Eye (tissue), 1 donor: ENCODE data around the gene OGT.
A peak's percentile ranks its signal among the peaks of the same experiment; 100 is the strongest.
"Not testable (repeated sequence)": the region's sequence is repeated elsewhere in the genome, so short reads cannot be mapped to it uniquely, and the experiment has no call there.

Source experiments
- DNase-seq: peaks from one replicate; pipeline ENCODE4 v3.0.0-alpha.2; 2015

OGT gene

GRCh38 chrX:71599965-71600364 is 67.1 kb downstream of the OGT start:
- DNase-seq: no peak

GRCh38 chrX:71603618-71604017 is 70.7 kb downstream of the OGT start:
- DNase-seq: no peak

GRCh38 chrX:71604141-71604540 is 71.2 kb downstream of the OGT start:
- DNase-seq: no peak

GRCh38 chrX:71604796-71605568 is 72.1 kb downstream of the OGT start:
- DNase-seq: no peak

GRCh38 chrX:71606536-71607216 is 73.8 kb downstream of the OGT start:
- no peak for DNase-seq

DNA sequence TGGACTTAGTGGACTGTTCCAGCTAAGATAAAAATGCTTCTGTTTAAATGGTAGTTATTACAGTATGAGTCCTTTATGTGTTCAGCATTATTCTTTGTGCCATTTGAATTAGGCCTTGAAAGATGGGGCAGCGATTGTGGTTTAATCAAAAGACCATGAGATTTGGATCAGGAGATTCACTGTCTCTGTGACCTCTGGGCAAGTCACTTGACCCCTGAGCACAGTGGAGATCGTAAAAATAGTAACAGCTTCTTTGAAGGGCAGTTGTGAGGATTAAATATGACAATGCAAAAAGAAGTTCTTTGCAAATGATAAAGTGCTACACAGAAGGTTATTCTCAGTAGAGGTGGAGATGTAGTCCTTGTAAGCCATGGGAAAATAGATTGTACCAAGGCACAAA is 74.6 kb downstream of the OGT start:
- no peak for DNase-seq

DNA sequence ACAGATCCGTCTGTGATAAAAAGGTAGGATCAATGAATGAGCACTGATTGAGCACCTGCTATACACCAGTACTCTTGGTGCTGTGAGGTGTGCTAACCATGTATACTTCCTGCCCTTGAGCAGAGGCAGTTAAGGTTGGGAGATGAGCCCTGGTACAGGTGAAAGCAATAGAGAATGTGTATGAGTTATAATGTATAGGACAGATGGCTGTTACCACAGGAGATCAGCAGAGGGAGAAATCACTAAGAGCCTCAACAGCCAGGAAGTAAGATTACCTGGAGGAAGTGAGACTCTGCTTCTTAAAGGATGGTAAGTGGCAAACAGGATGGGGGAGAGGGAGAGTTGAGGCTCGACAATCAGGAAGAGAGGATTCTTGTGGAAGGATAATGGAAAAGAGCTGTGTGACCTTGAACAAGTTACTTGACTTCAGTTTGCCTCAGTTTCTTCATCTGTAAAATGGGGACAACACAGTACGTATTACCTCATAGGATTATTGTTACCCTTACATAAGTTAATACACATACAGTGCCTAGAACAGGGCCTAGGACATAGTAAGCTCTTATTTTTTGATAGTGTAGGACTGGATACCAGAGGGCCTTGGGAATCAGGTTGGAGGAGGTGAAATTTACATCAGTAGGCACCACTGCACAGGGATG is 76.3 kb downstream of the OGT start:
- DNase-seq: no peak

- DNase-seq: not testable (repeated sequence)
Observed at GRCh38 chrX:71611736-71612135, 78.8 kb downstream of the OGT start.

- no peak for DNase-seq
Observed at GRCh38 chrX:71612256-71612655, 79.4 kb downstream of the OGT start.

DNA sequence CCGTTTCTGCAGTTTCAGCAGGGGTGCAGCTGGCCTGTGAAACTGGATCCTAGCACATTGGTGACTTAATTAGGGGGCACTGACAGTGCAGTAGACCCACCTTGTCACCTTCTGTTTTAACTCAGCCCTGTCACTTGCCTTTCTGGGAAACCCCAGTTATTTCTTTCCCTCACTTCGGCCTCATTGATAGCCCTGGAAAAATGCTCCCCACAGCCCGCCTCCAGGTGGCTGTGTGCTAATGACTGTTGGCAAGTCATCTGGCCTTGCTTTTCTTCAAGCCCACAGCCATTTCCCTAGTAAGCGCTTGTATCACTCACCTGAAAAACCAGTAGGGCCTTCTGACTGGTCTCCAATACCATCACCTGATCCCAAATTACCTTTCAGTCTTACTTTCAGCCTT is 82.2 kb downstream of the OGT start:
- DNase-seq: no peak

- no peak for DNase-seq
Observed at GRCh38 chrX:71615954-71616353, 83.0 kb downstream of the OGT start.

GRCh38 chrX:71616672-71617529 is 84.0 kb downstream of the OGT start:
- DNase-seq: no peak

DNA sequence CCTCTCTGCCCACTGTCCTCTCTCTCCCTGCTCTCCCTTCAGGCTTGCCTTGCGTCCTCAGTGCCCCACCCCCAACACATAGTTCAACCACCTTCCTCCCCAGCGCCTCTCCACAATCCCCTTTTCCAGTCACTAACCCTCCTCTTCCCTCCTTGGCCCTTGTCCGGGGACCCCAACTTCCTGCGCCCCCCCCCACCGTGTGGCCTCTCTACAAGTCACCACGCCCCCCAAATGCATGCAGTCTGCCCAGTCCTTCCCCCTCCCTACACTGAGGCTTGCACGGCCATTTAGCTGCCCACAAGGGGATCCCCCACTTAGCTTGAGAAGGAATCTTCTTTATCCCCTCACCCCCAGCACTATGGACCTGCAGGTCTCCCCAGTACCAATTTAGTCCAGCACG is 84.8 kb downstream of the OGT start:
- no peak for DNase-seq

GRCh38 chrX:71618303-71618721 is 85.4 kb downstream of the OGT start, which contains the start of gene CXCR3:
Gene CXCR3 (minus strand): TSS chrX:71618511. CDS start chrX:71618449, 62 bp downstream.
- DNase-seq: no peak

DNA sequence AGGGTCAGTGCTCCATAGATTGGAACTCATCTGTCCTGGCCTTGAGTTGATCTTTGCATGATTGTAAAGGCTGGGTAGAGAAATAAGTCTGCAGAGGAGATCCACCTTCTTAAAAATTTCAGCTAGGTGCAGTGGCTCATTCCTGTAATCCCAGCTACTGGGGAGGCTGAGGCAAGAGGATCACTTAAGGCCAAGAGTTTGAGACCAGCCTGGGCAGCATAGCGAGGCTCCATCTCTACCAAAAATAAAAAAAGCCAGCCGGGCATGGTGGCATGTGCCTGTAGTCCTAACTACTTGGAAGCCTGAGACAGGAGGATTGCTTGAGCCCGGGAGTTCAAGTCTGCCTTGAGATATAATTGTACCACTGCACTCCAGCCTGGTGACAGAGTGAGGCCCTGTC is 85.9 kb downstream of the OGT start:
- DNase-seq: no peak

DNA sequence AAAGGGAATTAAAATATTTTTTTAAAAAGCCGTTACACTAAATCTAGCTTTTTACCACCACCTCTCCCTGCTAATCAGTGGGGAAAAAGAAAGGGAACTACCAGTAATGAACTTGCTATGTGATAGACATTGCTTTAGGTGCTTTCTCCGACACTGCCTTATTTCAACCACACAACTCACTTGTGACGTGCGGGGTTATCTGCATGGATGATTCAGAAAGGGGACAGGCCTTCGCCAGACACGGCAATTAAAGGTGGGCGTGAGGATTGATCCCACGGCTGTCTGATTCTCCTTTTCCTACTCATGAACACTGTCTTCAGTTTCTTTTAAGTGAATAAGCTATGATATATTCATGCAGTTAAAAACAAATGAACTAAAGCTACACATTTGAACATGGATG is 86.3 kb downstream of the OGT start:
- DNase-seq: peak; percentile 15

GRCh38 chrX:71619986-71620385 is 87.1 kb downstream of the OGT start:
- no peak for DNase-seq

DNA sequence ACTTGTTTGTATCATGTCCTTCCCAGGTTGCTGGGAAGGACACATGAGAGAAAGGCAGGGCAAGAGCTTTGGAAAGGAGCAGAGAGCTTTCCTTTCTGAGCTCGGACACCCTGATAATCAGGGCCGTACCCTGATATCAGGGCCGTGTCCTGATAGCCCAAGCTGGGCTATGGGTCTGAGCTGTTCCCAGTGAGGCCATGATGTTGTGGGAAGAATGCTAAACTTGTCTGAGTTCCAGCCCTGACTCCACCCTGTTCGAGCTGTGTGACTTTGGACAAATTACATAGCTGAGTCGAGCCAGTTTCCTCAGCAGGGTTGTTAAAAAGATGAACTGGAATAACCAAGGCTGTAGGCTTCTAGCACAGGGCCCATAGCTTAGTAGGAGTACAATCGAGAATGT is 88.7 kb downstream of the OGT start:
- DNase-seq: no peak

GRCh38 chrX:71622032-71622575 is 89.2 kb downstream of the OGT start:
- no peak for DNase-seq

- peak; percentile 20 for DNase-seq
Observed at GRCh38 chrX:71622576-71623450, 89.9 kb downstream of the OGT start.

DNA sequence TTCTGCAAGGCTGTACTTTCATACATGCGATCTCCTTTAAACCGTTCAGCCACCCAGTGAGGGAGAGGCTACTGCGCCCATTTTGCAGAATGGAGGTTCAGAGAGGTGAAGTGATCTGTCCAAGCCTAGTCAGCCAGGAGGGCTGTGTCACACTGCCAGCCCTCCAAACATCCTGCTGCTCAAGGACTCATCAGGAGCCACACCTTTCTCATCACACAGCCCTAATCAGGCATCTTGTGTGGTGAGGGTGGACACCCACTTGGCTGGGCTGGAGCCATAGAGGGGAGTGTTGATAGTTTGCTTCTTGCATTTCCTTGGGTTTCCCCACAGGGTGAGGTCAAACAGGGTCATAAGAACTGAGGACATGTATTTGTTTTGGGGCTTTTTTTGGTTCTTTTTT is 90.8 kb downstream of the OGT start:
- no peak for DNase-seq

DNA sequence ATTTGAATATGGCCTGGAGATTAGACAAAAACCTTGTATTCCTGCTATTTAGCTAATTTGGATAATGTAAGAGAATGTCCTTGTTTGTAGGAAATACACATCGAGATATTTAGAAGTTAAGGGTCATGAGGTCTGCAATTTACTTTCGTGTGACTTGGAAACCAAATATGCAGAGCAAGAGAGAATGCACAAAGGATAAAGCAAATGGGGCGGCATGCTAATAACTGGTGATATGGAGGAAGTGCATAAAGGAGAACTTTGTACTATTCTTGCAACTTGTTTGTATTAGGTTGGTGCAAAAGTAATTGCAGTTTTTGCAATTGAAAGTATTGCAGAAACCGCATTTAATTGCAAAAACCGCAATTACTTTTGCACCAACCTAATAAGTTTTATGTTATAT is 92.6 kb downstream of the OGT start:
- no peak for DNase-seq
